GM12878 (cell line): Measurements from ENCODE around the gene DNAJC4. TPM values are rescaled to one million over a fixed set of nuclear protein-coding genes. Genes with fewer than 3 reads are reported as not detected.

ENCODE experiments used
- ATAC-seq: fragments of 200-7000 bp; cut with Tn5 transposase; 3 replicates; pipeline ENCODE4 v1.9.1; 2020; ENCODE audit warnings: mild to moderate bottlenecking, moderate library complexity
- BruUV-seq: library from RNA; stranded (reverse); fragments of 400-500 nt; replicated peaks from 2 replicates; lab custom pipeline; 2021; lab: Mats Ljungman, UMichigan
- CTCF ChIA-PET: fragments of 300-600 bp; sonication (Branson Sonifier 250); formaldehyde crosslinking; extraction: SDS; loops from one replicate; lab custom pipeline; 2021; ENCODE audit warnings: inconsistent platforms; lab: Yijun Ruan, JAX
- POLR2A ChIA-PET: fragments of 350-600 bp; formaldehyde crosslinking; extraction: SDS; loops from one replicate; lab custom pipeline; 2021; ENCODE audit warnings: inconsistent platforms; lab: Charles Lee
- RAD21 ChIA-PET: fragments of 300-600 bp; sonication (Branson Sonifier 250); formaldehyde crosslinking; loops from one replicate; lab custom pipeline; 2023; ENCODE audit warnings: antibody characterized with exemption; ENCODE audit not compliant: unreplicated experiment; lab: Charles Lee
- SMC1A ChIA-PET: fragments of 300-600 bp; sonication (Branson Sonifier 250); formaldehyde crosslinking; loops from one replicate; lab custom pipeline; 2023; ENCODE audit not compliant: unreplicated experiment, uncharacterized antibody; lab: Charles Lee
- DNase-seq: peaks from one replicate; pipeline ENCODE4 v3.0.0-alpha.2; 2011; ENCODE audit warnings: low read depth, low spot score
- FAIRE-seq: peaks from 3 replicates; lab custom pipeline; 2011; peaks lifted over from hg19 to GRCh38; lab: Jason Lieb, UNC
- H2AFZ ChIP-seq: 2 replicates; pipeline ENCODE4 v1.6.0; 2011; ENCODE audit warnings: low read depth, low read length, control low read depth; ENCODE audit not compliant: control insufficient read depth
- H3K27ac ChIP-seq: 2 replicates; pipeline ENCODE4 v1.5.1; 2011; ENCODE audit warnings: control low read depth; ENCODE audit not compliant: control insufficient read depth, insufficient read depth
- H3K27me3 ChIP-seq, 2 experiments: replicated peaks in 1 of 2; 2 replicates each; pipeline versions ENCODE4 v1.6.0 to v1.6.1; 2011; ENCODE audit warnings: low read length in 1 of 2; ENCODE audit not compliant: control insufficient read depth in 2 of 2, insufficient read depth in 2 of 2
- H3K36me3 ChIP-seq, 2 experiments: 2 replicates each; pipeline ENCODE4 v1.5.1; 2011; ENCODE audit warnings: low read length in 1 of 2; ENCODE audit not compliant: control insufficient read depth in 2 of 2, insufficient read depth in 2 of 2
- H3K4me1 ChIP-seq: 2 replicates; pipeline ENCODE4 v1.6.1; 2011; ENCODE audit warnings: mild to moderate bottlenecking, low read length, moderate library complexity, mixed read lengths; ENCODE audit not compliant: control insufficient read depth, insufficient read depth
- H3K4me2 ChIP-seq: 2 replicates; pipeline ENCODE4 v1.6.0; 2011; ENCODE audit warnings: control low read depth; ENCODE audit not compliant: control insufficient read depth, insufficient read depth
- H3K4me3 ChIP-seq: fragments of 200-600 bp; sonication (generic); 2 replicates; pipeline ENCODE4 v1.5.1; 2016
- H3K79me2 ChIP-seq: 2 replicates; pipeline ENCODE4 v1.6.0; 2011; ENCODE audit warnings: low read length; ENCODE audit not compliant: control insufficient read depth, insufficient read depth
- H3K9ac ChIP-seq: 2 replicates; pipeline ENCODE4 v1.8.0; 2011; ENCODE audit warnings: low read length, control low read depth, mixed read lengths; ENCODE audit not compliant: control insufficient read depth, insufficient read depth
- H3K9me3 ChIP-seq: replicated peaks from 3 replicates; pipeline ENCODE4 v1.5.1; 2011; ENCODE audit warnings: mild to moderate bottlenecking, low read length; ENCODE audit not compliant: control insufficient read depth, insufficient read depth
- H4K20me1 ChIP-seq: 2 replicates; pipeline ENCODE4 v1.6.0; 2011; ENCODE audit not compliant: control insufficient read depth, insufficient read depth
- RBBP5 ChIP-seq: fragments of 200-600 bp; sonication (generic); conservative IDR thresholded peaks from 2 replicates; pipeline ENCODE4 v1.6.1; 2016
- SUZ12 ChIP-seq: fragments of 200-600 bp; sonication (generic); IDR thresholded peaks from one replicate; pipeline ENCODE4 v1.6.1; 2018; ENCODE audit warnings: antibody characterized with exemption, mild to moderate bottlenecking; ENCODE audit not compliant: unreplicated experiment
- WGBS: methylation state at CpG from one replicate; pipeline ENCODE4 v1.1.6; 2016; ENCODE audit warnings: low lambda C conversion rate; ENCODE audit not compliant: insufficient replicate concordance, insufficient coverage; ENCODE audit errors: missing lambda C conversion rate; 5-methylcytosine and 5-hydroxymethylcytosine counted together
- in situ Hi-C: fragments of 300-500 bp; cut with MboI; formaldehyde crosslinking; loops from 9 replicates; pipeline ENCODE4 v1.14.3; 2018; ENCODE audit warnings: mixed read lengths
- intact Hi-C: fragments of 100-400 bp; cut with micrococcal nuclease; formaldehyde crosslinking; loops from one replicate; pipeline ENCODE4 v1.14.2; 2022; ENCODE audit not compliant: unreplicated experiment
- polyA plus RNA-seq, 11 experiments: library from polyadenylated mRNA; depleted of rRNA in 4 of 11; unstranded in 6 of 11; stranded (reverse) in 5 of 11; fragments of >200 nt; fragmentation: Nextera tagmentation in 4 of 11; fragmentation: Illumina TruSeq in 1 of 11; extraction: Ambion mirVana in 4 of 11; extraction: Trizol in 1 of 11; gene quantifications; 1 replicate in 1 of 11; 2 replicates in 10 of 11; pipeline versions ENCODE4 v1.2.1 to v1.2.3, GENCODE V29; 2011 to 2016; ENCODE audit warnings: inconsistent platforms in 2 of 11, missing spikeins in 2 of 11, low read depth in 1 of 11
- total RNA-seq, 4 experiments: library from RNA; depleted of rRNA in 3 of 4; stranded (reverse); fragments of >200 nt in 3 of 4; fragmentation: Illumina TruSeq in 1 of 4; extraction: Trizol in 1 of 4; gene quantifications; 2 replicates each; pipeline versions ENCODE4 v1.2.1 to v1.2.3, GENCODE V29; 2013 to 2021

The DNAJC4 gene
- total and polyA plus RNA-seq, 10 of the 15 experiments (the other 5 are each of a cell fraction or from before 2014, with no cell fraction given): 3.7 to 64.9 (median 30.1) TPM

GRCh38 chr11:64267207-64267945 lies 37.0 kb downstream of the DNAJC4 start:
- FAIRE-seq (no peak), DNase-seq (no peak), ATAC-seq (no peak)
- H3K9me3 ChIP-seq: no peaks in the 10 kb centered on the region
- H3K4me2 ChIP-seq: peak overlapping the region; percentile 100; the same call in 1 of the 2 replicates
- POLR2A ChIA-PET: interaction anchor here (0.6 to 6.3 kb wide), 7 partner anchors 9 to 514 kb away, joined by 3 to 71 read pairs (median 5); partner anchors contain the start of genes CATSPERZ, ESRRA, FKBP2 and PPP1R14B
- RAD21 ChIA-PET: interaction anchor here (1.3 kb wide), 1 partner anchor 63 kb away, joined by 4 read pairs; no protein-coding TSS in a partner anchor
- no peaks in the 10 kb centered on the region for H3K27me3 ChIP-seq
- no peak for TF ChIP-seq SUZ12
- TF ChIP-seq RBBP5: no peak
- no peak overlapping the region for H2AFZ ChIP-seq
- CTCF ChIA-PET: interaction anchor here (3.8 to 5.7 kb wide), 3 partner anchors 16 to 62 kb away, joined by 23 to 147 read pairs (median 65); partner anchors contain the start of genes CATSPERZ, FERMT3 and PLCB3
- H3K4me3 ChIP-seq: no peak overlapping the region
- H3K9ac ChIP-seq: no peak overlapping the region
- H4K20me1 ChIP-seq: no peaks in the 10 kb centered on the region
- WGBS: 93% methylated on average over 24 of the region's 27 CpGs
- in situ Hi-C loops (no loop called here), intact Hi-C loops (no loop called here)
- peaks cover 10% of the 10 kb centered on the region for H3K4me1 ChIP-seq
- no peaks in the 10 kb centered on the region; a peak in 2 of 4 replicates for H3K36me3 ChIP-seq
- SMC1A ChIA-PET: interaction anchor here (0.7 to 1.3 kb wide), 2 partner anchors 41 to 63 kb away, joined by 3 read pairs; partner anchors contain the start of genes NUDT22 and TRPT1
- no TSS peak for BruUV-seq
- H3K79me2 ChIP-seq: peaks cover 16% of the 10 kb centered on the region
- no peak overlapping the region for H3K27ac ChIP-seq
